SKM-1 (cell line): ENCODE results near the gene REEP6.
"Not testable (repeated sequence)": the region's sequence is repeated elsewhere in the genome, so short reads cannot be mapped to it uniquely, and the experiment has no call there.

ENCODE experiments used
- DNase-seq: peaks from one replicate; lab custom pipeline; 2025; ENCODE audit not compliant: unreplicated experiment; lab: John Stamatoyannopoulos, UW

Gene REEP6

GRCh38 chr19:1488282-1488601 lies 2.7 kb upstream of the REEP6 start:
- no peak for DNase-seq

- DNase-seq: no peak
These were observed 1.3 kb upstream of the REEP6 start for GRCh38 chr19:1489463-1490310.

GRCh38 chr19:1490311-1491113 lies 469 bp upstream of the REEP6 start, which contains the start of gene PCSK4:
Gene PCSK4, minus strand, starts transcription at chr19:1490350. Its CDS starts 4 bp downstream, at chr19:1490346.
- DNase-seq: peak; percentile 100

- no peak for DNase-seq
These were observed 829 bp downstream of the REEP6 start for GRCh38 chr19:1491849-1492170.

DNA sequence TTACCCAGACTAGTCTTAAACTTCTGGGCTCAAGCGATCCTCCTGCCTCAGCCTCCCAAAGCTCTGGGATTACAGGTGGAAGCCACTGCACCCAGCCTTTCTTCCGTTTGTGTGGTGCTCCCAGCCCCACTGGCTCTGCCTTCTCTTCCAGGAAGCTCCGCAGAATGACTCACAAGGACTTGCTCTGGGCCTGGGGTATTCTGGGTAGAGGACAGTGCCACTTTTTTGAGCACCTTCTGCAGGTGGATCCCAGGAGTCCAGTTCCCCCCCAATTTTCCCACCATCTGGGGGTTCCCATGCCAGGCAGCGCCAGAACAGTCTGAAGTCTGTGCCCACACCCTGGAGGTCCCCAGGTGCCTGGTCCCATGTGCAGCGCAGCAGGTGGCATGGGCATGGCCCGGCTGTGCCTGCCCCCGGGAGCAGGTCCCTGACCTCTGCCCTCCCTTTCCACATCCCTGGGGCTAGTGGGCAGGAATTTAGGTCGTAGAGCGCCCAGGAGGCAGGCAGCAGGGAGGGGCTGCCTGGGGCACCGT lies 1.6 kb downstream of the REEP6 start:
- no peak for DNase-seq

DNA sequence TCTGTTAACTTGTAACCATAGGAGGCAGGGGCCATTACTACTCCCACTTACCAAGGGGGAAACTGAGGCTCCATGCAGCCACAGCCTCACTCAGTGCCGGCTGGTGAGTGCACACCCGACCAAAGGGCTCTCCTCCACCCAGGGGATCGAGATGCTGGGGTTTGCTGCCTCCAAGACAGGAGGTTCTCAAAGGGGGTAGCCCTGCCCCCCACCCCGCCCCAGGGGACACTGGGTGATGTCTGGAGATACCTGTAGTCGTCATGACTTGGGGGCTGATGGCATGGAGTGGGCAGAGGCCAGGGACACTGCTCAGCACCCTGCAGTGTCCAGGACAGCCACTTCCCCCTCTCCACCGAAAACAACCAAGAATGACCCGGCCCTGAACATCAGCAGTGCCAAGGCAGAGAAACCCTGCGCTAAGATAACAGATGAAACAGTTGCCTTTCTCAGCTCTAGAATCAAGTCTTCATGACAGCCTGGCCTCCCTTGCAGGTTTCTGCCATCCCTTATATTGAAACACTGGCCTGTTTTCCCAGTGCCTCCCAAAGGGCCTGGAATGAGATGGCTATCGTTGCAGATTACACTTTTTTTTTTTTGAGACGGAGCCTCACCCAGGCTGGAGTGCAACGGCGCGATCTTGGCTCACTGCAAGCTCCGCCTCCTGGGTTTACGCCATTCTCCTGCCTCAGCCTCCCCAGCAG lies 3.3 kb downstream of the REEP6 start:
- no peak for DNase-seq

DNA sequence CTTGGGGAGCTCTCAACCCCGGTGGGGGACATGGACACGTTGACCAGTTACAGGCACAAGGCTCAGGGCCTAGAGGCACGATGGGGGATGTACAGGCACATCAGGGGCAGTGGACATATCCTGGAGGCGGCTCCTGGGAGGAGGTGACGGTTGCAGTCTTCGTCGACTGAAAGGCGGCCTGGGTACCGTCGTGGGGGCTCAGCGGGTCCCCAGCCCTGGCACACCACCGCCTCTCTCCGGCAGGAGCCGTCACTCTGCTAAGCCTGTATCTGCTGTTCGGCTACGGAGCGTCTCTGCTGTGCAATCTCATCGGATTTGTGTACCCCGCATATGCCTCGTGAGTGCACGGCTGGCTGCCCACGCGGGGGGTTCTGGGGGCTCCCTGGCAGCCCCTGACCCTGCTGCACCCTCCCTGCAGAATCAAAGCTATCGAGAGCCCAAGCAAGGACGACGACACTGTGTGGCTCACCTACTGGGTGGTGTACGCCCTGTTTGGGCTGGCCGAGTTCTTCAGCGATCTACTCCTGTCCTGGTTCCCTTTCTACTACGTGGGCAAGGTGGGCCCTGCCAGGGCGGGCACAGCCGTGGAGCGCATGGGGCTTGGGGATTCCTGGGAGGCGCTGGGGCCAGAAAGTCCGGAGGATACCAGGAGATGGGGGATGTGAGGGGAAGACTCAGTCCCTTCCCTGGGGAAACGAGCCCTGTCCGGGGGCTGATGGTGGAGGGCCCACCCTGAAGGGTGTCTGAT lies 4.2 kb downstream of the REEP6 start:
- DNase-seq: no peak

DNA sequence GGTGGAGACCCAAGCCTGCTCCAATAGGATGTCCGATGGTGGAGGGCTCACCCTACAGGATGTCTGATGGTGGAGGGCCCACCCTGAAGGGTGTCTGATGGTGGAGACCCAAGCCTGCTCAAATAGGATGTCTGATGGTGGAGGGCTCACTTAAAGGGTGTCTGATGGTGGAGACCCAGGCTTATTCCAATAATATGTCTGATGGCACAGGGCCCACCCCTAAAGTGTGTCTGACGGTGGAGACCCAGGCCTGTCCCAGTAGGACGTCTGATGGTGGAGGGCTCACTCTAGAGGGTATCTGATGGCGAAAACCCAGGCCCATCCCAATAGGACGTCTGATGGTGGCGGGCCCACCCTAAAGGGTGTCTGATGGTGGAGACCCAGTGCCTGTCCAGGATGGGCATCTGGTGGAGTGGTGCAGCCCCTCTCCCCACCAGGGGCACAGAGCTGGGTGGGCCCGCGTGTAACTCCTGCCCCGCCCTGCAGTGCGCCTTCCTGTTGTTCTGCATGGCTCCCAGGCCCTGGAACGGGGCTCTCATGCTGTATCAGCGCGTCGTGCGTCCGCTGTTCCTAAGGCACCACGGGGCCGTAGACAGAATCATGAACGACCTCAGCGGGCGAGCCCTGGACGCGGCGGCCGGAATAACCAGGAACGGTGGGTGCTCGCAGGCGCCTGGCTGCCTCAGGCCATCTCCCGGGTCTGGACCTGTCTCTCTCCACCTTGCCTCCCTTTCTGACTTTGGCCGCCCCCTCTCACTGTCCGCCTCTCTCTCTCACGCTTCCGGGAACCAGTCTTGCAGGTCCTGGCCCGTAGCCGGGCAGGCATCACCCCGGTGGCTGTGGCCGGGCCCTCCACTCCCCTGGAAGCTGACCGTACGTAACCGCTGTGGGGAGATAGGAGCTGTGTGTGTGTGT lies 5.1 kb downstream of the REEP6 start:
- no peak for DNase-seq

DNA sequence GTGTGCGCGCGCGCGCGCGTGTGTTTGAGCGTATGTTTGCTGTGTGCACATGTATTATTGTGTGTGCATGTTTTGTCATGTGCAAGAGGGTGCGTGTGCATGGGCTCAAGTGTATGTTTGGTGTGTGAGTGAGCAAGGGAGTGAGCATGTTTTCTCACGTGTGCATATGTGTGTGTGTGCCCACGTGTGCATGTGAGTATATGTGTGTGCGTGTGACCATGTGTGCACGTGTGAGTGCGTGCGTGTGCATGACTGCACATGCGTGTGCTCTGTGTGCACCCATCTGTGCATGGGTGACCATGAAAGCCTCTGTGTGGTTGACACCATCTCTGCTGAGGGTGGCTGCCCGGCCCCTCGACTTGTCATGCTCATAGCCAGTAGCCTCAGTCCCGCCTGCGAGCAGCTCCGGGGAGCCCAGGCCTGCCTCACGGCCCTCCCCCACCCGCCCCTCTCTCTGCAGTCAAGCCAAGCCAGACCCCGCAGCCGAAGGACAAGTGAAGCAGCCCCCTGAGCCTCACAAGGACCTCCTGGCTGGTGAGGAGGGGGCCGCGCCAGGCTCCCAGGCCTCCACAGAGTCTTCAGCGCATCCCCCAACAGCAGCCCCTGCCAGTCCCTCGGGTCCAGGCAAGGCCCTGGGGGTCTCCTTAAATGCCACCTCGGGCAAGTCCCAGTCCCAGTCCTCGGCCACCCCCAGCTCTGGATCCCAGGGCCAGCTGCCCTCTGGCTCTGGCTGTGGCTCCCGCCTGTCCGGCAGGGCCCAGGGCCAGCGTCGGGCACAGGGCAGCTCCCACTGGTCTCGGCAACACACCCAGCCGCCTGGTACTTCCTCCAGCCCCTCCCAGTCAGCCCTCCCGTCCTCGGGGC lies 6.0 kb downstream of the REEP6 start:
- DNase-seq: no peak

- no peak for DNase-seq
These were observed 6.7 kb downstream of the REEP6 start for GRCh38 chr19:1497578-1498235.

GRCh38 chr19:1499231-1499630 lies 8.2 kb downstream of the REEP6 start:
- DNase-seq: not testable (repeated sequence)

DNA sequence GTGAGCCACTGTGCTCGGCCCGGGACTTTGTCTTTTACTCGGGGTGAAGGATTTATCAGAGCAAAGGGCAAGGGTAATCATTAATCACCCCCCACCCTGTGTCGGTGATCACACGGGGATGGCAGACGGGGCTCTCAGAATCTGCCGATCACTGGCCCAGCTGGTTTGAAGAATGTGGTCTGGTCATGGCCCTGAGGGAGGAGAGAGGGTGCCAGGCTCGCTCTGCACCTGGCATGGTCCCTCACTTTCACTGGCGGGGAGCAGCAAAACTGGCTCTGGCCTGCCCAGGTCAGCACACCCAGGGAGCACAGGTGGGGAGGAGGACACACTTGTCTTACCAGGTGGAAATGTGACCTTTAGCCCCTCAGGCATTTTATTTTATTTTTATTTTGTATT lies 10.2 kb downstream of the REEP6 start:
- no peak for DNase-seq

DNA sequence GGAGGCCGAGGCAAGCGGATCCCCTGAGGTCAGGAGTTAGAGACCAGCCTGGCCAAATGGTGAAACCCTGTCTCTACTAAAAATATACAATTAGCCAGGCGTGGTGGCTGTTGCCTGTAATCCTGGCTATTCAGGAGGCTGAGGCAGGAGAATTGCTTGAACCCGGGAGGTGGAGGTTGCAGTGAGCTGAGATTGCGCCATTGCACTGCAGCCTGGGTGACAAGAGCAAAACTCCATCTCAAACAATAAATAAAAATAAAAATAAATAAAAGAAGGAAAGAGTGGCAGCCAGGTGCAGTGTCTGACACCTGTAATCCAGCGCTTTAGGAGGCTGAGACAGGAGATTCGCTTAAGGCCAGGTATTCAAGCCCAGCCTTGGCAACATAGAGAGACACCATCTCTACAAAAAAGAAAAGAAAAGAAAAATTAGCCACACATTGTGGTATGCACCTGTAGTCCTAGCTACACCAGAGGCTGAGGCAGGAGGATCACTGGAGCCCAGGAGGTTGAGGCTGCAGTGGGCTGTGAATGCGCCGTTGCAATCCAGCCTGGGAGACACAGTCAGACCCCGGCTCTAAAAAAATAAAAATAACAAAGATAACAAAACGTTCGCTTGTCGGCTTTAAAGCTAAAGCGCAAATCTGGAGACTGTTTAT lies 11.6 kb downstream of the REEP6 start:
- DNase-seq: no peak

DNA sequence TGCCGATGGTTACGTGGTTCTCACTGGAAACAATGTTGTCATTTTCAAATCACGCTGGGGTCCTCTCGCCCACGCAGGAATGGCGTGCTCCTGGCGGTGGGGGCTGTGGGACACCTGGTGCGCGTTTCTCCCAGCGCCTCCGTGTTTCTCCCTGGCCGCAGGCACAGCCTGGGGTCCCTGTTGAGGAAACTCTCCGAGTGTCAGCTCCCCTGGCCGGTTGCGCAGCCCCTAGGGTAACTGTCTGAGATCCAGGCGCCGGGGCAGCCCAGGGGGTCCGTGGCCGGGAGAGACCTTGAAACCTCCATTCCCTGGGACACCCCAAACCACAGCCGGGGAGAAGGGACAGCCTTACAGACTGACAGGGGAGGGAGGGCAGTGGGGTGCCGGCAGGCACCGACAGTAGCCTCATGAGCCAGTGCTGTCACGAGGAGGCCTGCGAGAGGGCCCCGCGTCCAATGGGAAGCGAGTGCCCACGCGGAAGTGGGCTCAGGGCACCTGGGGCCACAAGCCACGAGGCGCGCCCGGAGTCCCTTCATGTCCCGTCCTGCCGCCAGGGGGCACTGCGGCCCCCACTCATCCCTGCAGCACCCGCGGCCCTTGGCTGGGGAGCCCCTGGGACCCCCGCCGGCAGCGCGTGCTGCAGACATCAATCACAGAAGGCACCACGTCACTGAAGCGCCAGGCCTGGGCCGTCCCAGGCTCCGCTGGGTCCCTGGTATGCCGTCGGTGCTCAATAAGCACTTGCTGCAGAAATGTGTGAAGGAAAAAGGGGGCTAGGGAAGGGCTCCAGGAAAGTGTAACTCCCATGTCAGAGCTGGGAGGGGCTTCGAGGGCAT lies 12.3 kb downstream of the REEP6 start:
- peak; percentile 34 for DNase-seq

DNA sequence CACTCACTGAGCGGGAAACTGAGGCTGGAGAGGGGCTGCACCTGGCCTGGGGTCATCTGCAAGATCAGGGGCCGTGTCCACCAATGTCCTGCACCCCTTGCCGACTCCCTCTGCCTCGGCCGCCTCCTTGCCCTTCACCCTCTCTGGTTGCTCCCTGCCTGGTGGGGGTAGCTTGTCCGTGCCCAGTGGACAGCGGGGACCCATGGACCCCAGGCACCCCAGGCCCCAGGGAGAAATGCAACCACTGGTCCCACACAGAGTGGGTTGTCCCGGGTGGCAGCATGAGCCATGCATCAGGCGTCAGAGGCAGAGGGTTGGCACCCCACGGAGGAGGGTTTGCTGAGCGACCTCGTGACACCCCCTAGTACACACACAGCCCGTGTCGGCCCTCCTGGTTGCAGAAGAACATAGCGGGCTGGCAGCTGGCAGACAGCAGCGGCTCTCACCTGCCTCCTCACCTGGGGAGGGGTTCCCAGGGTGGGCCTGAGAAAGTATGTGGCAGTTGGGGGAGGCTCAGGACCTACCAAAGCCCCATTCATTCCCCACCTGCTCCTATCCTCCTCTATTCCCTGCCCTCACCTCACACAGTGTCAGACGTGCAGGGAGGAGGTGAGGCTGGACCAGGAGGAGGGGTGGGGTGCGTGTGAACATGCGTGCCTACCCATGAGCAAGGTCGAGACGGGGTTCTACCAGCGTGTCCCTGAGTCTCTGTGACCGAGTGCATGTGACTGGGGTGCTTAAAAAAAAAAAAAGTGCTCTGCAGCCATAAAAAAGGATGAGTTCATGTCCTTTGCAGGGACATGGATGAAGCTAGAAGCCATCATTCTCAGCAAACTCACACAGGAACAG lies 13.2 kb downstream of the REEP6 start:
- DNase-seq: no peak

DNA sequence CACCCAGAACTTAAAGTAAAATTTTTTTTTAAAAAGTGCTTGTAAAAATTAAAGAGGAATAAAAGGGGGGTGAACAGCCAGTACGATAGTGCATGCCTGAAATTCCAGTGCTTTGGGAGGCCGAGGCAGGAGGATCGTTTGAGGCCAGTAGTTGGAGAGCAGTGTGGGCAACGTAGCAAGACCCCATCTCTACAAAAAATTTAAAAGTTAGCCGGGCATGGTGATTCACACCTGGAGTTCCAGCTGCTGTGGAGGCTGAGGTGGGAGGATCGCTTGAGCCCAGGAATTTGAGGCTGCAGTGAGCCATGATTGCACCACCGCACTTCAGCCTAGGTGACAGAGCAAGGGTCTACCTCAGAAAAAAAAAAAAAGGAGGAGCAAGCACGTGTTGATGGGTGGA lies 14.0 kb downstream of the REEP6 start:
- no peak for DNase-seq
